Cerebellar cortex (tissue), 1 donor: Measurements from ENCODE around the gene SIGLEC6.

Source experiments
- DNase-seq: peaks from one replicate; pipeline ENCODE4 v3.0.0-alpha.2; 2015; ENCODE audit warnings: low spot score

SIGLEC6 gene

GRCh38 chr19:51531349-51532315 is at the start of gene SIGLEC6:
Gene SIGLEC6 (minus strand): TSS chr19:51531670. CDS start chr19:51531648, 22 bp downstream.
- DNase-seq = no peak

DNA sequence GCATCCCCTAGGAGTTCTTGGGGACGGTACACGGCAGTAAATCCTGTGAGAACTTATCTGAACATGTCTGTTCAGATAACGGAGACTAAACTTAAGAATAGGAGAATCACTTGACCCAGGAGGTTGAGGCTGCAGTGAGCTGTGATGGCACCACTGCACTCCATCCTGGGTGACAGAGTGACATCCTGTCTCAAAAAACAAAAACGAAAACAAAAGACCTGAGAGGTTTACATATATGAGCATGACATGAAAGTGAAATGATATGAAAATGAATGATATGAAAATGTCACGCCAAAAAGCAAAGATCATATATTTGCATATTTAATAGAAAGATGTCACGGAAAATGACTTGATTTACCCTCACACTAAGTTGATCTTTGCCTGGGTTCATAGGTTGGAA is 45.4 kb upstream of the SIGLEC6 start:
- no peak for DNase-seq

- DNase-seq = no peak
Measured at GRCh38 chr19:51573331-51573730, 41.9 kb upstream of the SIGLEC6 start.

GRCh38 chr19:51572908-51573307 is 41.4 kb upstream of the SIGLEC6 start:
- no peak for DNase-seq

DNA sequence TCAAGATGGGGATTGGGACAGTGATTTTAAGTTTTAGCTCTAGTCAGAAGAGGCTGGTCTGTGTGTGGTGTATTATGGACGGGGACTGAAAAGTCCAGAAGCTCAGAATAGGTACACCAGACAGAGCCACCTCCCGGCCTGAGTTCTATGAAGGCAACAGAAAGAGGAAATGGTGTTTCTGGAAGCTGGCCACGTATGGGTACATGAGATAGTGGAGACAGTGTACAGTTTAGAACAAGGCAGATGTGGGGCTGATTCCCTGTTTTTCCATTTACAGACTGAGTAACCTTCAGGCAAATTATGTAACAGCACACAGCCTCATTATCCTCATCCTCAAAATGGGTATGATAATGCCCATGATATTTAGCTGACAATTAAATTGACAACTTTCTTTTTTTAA is 40.9 kb upstream of the SIGLEC6 start:
- DNase-seq = no peak

- peak; percentile 2 for DNase-seq
Measured at GRCh38 chr19:51571599-51571998, 40.1 kb upstream of the SIGLEC6 start.

GRCh38 chr19:51570962-51571575 is 39.6 kb upstream of the SIGLEC6 start, which contains the start of gene ZNF175:
Gene ZNF175 (plus strand): TSS chr19:51571283. CDS start chr19:51573330, 2,047 bp downstream.
- DNase-seq = peak; percentile 99

GRCh38 chr19:51568456-51568855 is 37.0 kb upstream of the SIGLEC6 start:
- DNase-seq = no peak

DNA sequence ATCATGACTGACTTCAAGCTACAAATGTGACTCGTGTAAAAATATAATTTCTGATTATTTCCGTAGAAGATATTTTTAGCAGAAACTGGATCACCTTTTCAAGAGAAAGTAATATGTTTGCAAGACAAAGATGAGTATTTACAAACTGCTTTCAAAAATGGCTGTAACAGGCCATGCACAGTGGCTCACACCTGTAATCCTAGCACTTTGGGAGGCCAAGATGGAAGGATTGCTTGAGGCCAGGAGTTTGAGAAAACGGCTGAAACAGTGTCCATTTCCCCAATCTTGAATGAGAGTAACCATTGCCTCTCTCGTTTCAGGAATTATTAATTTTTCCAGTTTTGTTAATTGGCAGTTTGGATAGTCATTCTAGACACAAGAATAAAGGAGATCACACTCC is 36.1 kb upstream of the SIGLEC6 start:
- no peak for DNase-seq

GRCh38 chr19:51566489-51567100 is 35.1 kb upstream of the SIGLEC6 start:
- no peak for DNase-seq

GRCh38 chr19:51565583-51565982 is 34.1 kb upstream of the SIGLEC6 start:
- no peak for DNase-seq

GRCh38 chr19:51564791-51565190 is 33.3 kb upstream of the SIGLEC6 start:
- DNase-seq = no peak

DNA sequence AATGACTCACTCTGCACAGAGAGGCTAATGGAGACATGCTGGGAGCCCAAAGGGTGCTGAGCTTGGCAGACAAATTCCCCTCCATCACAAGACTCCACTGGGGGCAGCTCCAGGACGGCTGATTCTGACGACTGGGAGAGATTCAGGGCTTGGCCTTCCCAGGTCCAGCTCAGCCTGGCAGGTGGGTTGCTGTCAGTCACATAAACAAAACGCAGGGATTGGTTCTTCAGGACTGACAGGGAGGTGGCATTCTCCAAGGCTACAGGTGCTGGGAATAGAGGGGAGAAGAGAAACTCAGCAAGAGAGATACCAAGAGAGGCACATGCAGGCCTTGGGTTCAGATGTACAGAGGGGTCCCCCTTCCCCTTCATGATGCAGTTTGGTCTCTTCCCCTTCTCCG is 28.9 kb upstream of the SIGLEC6 start:
- no peak for DNase-seq

- DNase-seq = no peak
Measured at GRCh38 chr19:51559240-51559639, 27.8 kb upstream of the SIGLEC6 start.

DNA sequence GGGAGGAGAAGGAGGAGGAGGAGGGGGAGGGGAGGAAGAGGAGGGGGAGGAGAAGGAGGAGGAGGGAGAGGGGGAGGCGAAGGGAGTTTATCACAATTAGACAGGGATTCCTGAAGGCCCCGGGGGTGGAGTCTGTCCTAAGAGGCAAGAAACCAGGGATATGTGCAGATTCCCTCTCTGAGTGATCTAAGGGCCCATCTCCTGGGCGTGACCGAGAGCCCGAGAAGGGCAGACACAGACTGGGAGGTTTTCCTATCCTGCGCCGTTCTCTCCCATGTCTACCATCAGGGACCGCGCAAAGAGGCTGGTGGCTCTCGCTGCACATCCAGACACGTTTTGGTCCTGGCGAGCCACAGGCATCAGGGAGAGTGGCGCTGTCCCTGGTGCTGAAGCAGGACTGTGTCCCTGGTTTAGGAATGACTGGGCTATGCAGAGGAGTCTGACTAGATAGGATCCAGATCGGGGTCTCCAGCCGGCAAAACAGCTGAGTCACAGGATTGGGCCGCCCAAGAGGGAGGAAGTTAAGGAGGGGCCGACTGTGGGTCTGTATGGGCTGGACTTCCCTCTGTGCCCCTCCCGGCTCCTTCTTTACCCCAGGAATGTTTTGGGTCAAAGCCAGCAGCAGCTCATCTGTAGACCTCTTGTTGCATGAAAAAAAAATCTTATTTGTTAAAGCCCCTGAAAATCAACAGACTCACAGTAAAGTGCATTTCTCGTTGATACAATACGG is 21.7 kb upstream of the SIGLEC6 start:
- peak; percentile 25 for DNase-seq

DNA sequence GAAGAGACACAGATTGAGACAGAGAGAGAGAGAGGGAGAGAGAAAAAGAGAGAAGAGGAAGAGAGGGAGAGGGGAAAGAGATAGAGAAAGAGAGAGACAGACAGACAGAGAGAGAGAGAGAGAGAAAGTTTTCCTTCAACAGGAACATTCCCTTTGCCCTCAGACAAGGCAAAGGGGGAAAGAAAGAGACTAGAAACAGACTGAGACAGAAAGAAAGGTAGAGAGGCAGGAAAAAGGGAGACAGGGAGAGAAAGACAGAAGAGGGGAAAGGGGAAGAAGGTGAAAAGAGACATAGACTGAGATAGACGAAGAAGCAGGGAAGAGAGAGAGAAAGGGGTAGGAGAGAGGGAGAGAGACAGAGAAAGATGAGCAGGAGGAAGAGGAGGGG is 21.1 kb upstream of the SIGLEC6 start:
- DNase-seq = no peak

DNA sequence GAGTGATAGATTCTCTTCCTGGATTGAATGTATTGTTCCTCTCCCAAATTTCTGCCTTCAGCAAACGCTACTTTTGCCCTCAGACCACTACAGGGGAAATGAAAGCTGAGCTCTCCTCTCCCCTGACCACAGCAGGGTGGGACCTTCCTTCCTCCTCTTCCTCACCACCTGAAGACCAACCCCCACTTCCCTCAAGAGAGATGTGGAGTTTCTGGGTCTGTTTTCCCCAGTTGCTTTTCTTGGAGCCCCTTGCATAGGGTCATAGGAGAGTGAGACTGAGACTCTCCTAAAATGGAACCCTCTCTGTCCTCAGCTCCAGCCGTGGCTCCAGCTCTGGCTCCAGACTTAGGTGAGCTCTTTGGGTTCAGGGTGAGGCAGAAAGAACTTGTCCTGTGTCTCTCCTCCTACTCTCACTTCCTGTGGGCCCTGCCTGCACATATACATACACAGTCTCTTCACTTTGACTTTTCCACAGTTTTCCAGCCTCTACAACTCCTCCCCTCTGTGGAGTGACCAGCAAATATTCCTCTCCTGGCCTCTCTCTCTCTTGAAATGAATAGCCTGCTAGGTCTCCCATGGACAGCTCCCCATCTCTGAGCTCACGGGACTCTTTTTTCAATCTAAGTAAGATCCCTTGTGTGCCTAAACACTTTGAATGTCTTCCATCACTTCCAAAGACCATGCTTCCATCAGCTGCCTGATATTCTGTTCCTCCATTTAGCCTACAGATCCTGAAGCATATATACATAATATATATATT is 20.4 kb upstream of the SIGLEC6 start:
- DNase-seq = no peak

- no peak for DNase-seq
Measured at GRCh38 chr19:51550848-51551672, 19.6 kb upstream of the SIGLEC6 start.

DNA sequence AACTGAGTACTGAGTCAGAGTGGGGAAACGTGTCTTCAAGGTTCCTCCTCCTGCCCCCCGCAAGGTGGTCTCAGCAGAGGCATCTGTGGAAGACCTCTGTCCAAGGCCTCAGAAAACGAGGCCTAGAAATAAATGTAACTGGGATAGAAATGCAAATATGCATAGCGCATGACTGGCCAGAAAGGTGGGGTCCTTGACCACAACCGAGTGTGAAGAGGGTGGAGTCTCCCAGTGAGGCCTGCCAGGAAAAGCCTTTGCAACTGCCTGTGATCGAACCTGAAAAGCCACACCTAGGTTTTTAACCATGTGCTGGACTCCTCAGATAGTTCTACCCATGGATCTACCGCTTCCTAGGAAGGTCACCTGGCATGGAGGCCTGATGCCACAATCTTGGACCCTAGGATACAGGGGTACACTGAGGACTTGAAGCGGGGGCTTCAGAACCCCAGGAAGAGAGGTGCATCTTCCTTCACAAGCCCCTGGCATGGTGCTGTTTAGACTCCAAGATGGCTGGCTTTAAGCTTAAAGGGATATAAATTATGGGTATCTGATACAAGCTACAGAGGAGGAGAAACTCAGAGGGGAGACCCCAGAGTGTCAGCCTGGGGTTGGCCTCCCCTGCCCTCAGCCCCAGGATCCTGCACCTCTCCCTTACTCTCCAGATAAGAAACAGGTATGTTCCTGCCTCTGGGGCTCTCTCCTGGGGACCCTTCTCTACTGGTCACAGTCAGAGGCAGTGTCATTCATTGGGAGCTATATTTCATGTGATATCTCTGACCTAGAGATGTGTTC is 18.3 kb upstream of the SIGLEC6 start:
- no peak for DNase-seq

DNA sequence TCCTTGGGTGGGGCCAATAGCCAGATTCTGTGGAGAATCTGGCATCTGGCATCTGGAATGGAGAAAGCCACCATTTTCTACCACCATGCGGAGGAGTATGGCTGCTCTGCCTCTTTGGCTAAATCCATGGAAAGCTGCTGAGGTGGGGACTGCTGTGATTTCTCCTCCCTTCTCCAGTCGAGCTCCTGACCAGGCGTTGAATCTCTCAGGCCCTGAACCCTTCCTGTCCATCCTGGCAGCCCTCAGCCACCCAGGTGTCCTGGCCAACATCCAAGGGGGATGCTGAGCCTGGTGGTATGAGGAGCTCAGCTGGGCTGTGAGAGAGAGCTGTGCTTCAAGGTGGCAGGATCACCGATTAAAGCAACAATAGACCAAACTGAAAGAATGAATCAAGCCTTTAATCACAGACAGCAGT is 17.4 kb upstream of the SIGLEC6 start:
- DNase-seq = no peak
